NCI-H2171 treated with DMSO at 0.1 percent for 48 hours (cell line): ENCODE results near the gene RASSF3.
"Not testable (repeated sequence)": the region's sequence is repeated elsewhere in the genome, so short reads cannot be mapped to it uniquely, and the experiment has no call there.

Source experiments
- DNase-seq: peaks from one replicate; lab custom pipeline; 2025; lab: John Stamatoyannopoulos, UW

RASSF3 gene

DNA sequence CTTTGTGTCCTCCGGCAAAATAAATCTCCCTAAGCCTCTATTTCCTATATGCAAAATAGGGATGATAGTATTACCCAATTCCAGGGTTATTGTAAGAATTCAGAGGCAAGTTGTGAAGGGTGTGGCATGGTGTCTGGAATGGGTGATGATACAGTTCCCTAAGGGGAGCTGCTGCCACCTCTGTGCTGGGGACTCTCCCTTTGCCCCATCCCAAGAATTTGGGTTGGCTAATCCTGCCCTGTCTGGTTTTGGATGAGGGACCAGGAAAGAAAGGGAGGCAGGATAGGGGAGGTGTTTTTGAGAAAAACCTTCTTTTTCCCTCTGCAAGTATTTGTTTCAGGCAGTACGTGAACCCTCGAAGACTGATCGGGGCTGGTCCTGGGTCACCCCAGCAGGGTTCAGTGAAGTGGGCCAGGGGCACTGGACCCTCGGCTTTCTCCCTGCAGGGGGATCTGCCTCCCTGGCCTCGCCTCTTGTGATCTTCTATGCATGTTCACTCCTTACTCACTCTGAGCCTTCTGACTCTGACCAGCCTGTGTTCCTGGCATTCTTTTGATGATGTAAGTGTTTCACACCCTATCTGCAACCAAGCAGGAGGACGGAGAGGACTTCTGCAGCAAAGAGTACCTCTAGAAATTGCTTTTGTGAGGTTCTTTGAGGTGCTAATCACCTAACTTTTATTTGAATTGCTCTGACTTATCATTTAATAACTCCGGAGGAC lies 60.8 kb downstream of the RASSF3 start:
- no peak for DNase-seq

DNA sequence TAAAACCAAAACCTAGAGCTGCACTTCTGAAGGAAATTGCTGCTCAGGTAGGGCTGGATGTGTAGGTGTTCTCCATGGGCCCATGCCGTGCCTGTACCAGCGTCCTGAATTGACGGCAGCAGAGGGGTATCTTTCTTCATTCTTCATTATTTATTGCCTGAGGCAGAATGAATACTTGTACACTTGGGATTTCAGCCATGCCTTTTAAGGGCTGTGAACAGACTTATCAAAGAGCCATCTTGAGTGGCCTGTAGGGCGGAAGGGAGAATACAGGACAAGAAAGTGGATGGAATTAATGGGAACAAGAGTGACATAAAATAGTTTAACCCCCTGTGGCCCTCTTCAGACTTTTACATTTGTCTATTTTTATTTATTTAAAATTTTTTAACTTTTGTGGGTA lies 61.4 kb downstream of the RASSF3 start:
- DNase-seq, result no peak

DNA sequence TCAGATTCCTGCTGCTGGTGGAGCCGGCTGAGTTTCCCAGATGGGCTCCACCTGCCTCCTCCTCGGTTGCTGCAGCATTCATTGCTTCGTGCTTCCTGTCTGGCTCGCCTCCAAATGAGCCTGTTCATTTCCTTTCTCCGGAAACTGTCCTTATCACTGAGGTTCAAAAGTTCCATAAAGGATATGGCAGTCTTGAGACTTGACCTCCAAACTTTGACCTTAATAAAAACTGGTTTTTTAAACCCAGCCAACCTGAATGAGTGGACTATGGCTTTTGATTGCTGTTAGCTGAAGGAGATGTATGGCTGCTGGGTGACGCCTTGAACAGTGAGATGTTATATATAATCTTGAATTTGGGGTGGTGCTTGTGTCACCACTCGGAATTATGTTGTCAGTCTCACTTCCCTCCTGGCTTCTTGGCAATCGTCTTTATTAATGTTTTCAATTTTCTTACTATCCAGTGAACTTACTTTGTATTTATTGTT lies 62.7 kb downstream of the RASSF3 start:
- DNase-seq, result peak; percentile 83

DNA sequence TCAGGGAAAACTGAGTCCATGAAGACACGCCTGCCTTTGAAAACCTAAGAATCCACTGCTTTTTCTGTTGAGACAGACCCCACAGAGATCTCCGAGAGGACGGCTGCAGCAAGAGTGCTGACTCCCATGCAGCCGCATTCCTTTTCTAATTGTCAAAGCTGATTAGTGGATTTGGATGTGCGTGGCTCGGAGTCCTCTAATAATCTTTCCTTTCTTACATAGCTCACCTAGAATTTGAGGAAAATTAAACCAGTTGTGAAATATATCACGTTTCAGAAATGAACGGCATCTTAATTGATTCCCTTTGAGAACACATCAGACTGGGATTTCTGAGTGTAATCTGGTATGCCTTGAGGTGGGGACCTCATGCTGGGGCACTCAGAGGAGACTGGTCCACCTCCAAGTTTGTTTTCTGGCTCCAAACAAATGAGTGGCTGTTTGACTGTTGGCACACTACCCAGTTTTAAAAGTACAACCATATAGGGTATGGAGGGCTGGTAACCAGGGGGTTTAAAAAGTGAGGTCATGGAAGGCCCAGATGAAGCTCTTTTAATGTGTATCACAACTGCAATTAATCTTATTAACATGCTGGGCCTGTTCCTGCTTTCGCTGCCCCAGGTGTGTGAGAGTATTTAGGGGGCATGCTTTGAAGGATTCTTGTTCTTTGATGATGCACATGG lies 63.3 kb downstream of the RASSF3 start:
- DNase-seq, result peak; percentile 65

DNA sequence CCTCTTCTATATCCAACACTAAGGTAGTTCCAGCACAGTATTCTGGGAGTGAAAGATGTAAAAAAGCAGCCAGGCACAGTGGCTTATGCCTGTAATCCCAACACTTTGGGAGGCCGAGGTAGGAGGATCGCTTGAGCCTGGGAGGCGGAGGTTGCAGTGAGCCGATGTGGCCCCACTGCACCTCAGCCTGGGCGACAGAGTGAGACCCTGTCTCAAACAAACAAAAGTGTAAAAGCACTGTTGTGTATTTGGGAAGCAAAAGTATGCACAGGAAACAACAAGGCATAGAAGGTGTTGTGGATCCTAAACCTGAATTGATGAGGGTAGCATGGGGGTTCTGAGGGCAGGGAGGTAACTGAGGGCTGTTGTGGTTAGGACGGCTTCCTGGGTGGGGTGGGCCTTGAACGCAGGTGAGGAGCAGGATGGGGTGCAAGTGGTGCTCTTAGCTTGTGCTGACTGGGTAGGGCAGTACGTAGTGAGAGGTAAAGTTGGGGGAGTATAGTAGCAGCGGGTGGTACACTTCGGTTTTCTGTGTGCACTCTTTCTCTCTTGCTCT lies 64.2 kb downstream of the RASSF3 start:
- no peak for DNase-seq

DNA sequence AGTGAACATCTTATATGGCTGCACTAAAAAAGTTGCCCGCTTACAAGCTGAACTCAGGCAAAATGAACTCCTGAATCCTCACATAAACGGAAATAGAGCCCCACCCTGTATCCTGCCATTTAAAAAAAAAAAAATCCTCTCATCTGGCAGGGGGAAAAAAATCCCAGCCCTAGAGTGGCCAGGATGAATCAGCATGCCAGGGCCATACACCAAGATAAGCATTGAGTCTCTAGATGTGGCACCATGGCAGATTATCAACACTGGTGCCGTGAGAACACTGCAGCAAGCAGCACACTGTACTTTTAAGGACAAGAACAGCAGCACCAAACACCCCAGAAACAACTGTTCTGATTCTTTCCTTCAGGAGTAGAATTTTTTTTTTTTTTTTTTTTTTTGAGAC lies 65.5 kb downstream of the RASSF3 start:
- DNase-seq, result peak; percentile 58

DNA sequence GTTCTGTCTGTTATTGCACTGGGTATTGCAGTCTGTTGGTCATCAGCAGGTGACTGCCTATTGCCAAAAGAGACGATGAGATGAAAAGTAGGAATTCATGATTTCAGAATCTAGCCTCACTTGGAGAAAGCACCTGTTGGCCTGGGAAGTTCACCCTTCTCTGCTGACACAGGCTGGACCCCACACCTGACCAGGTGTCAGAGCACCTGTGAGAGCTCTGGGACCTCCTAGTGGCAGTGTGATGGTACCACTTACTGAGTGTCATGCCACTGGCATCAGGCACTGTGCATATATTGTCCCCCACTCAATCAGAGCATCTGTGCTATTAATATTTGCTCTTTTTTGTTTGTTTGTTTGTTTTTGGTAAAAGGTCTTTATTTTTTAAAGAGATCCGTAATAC lies 68.0 kb downstream of the RASSF3 start:
- no peak for DNase-seq

DNA sequence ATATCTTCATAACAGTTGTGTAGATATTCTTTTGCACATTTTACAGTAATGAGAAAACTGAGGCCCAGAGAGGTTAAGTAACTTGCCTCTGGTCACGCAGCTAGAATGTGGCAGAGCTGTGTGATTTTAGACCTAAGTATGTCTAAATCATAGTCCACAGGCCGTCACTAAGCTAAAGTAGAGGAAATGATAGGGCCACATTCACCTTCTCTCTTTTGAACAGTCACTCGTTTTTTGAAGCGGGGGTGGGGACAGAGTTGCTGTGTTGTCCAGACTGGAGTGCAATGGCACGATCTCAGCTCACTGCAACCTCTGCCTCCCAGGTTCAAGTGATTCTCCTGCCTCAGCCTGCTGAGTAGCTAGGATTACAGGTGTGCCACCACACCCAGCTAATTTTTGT lies 68.5 kb downstream of the RASSF3 start:
- DNase-seq, result no peak

DNA sequence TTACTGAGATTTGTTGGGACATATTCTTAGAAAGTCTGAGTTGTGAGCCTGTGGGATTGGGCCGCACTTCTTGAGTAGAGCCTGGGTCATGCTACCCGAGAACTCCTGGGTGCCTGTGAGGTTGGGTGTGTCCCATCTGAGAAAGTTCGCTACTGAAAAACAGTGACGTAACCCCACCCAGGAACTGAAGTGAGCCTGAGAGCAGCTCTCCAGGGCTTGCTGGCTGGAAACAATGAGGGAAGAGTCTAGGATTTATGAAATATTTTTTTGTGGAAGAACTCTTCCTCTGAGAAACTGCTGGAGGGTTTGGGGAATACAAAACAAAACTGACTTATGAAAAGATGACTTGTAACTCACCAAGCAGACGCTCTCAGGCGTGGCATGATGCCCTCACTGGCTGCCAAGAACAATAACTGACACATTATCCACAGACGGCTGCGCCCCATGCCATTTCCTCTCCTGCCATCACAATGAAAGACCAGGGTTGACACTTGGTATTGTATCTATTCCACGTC lies 69.2 kb downstream of the RASSF3 start:
- peak; percentile 84 for DNase-seq

DNA sequence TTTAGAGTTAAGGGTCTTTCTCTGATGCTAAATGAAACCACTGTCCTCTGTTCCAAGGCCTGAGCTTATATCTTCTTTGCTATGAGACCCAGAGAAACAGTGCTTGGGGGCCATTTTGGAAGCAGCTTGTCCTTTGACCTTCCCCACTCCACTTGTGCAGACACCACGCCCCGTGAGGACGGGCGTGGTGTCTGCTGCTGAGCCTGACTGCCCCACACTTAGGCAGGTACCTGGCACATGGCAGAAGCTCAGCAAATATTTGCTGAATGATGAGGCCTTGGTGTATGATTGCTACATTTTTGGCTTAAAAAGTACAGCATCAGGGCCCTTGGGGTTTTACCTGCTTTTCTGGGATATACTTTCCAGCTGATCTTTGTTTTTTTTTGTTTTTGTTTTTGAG lies 69.9 kb downstream of the RASSF3 start:
- no peak for DNase-seq

DNA sequence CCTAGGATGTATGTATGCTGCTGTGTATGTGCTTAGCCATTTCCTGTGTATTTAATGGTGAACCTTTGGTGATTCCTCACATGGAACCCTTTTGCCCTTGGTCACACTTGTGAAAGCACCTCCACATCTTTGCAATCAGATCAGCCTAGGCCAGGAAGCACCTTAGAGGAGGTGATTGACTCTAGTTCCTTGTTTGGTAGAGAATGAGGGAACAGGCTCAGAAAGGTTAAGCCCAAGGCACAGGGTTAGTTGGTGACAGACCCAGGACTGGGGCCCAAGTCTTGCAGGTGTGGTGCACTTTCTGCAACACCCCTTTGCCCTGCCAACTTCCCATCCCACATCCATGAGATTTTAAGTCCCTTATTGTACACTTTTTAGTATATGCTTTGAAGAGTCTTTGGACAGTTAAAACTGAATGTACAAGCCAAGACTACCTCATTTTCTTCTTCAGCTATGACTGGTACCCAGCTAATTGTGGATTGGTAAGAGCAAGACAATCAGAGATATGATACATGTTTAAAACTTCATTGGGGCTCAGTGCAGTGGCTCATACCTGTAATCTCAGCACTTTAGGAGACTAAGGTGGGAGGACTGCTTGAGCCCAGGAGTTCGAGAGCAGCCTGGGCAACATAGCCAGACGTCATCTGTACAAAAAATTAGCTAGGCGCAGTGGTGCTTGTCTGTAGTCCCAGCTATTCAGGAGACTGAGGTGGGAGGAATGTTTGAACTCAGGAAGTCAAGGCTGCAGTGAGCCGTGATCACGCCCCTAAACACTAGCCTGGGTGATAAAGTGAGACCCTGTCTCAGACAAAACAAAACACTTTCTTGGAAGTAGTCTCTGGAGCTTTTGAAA lies 71.1 kb downstream of the RASSF3 start:
- no peak for DNase-seq

DNA sequence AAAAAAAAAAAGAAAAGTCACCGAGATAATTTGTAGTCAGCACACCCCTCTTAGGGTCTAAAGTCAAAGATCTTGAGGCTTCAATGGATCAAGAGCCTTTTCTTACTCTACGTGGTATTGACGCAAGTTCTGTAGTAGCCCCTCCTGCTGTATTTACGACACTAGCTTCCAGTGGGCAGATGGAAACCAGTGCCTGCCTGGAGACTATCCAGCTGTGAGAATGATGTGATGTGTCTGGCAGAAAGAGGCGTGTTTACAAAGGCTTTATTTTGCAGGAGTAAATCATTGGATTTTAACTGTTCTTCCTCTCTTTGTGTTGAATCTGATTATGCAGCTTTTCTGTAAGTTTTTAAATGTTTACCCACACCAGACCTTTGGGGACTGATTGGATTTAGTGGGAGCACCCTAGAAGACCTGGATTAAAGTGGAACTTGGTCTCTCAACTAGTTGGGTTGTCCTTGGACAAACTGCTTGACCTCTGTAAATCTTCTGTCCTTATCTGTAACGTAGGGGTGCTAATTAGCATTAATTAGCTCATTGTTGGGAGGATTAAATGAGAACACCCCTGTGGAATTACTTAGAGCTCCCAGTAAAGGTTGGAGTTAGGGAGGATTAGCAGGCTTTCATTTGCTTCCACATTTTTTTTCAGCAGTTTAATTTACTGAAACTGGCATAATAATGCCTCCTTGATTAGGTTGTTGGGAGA lies 72.4 kb downstream of the RASSF3 start:
- DNase-seq, result peak; percentile 79

DNA sequence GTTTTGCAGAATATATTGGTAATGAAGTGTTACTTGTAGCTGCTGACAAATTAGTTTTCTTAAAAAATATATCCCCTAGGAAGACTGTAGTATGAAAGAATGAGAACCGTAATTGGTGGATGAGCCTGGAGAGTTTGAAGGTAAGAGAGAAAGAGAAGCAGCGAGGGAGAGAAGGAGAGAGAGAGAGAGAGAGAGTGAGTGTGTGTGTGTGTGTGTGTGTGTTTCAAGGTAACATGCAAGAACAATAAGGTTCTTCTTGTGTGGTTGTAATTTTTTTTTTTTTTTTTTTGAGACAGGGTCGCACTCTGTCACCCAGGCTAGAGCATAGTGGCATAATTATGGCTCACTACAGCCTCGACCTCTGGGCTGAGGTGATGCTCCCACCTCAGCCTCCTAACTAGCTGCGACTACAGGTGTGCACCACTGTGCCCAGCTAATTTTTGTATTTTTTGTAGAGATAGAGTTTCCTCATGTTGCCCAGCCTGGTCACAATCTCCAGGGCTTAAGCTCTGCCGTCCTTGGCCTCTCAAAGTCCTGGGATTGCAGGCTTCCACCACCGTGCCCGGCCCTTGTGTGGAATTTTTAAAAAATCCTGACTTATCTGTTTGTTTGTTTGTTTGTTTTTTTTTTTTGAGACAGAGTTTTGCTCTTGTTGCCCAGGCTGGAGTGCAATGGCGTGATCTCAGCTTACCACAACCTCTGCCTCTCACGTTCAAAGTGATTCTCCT lies 73.7 kb downstream of the RASSF3 start:
- DNase-seq, result no peak

DNA sequence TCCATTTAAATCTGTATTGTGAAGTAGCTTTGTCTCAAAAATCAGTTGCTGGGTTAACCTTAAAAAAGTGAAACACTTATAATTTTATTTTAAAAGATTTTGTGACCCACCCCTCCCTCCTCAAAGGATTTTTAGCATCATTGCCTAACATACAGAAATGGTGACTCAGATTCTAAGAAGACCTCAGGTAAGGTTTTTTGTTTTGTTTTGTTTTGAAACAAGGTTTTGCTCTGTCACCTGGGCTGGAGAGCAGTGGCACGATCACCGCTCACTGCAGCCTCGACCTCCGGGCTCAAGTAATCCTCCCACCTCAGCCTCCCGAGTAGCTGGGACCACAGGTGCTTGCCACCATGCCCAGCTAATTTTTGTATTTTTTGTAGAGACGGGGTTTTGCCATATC lies 74.8 kb downstream of the RASSF3 start:
- DNase-seq, result no peak

DNA sequence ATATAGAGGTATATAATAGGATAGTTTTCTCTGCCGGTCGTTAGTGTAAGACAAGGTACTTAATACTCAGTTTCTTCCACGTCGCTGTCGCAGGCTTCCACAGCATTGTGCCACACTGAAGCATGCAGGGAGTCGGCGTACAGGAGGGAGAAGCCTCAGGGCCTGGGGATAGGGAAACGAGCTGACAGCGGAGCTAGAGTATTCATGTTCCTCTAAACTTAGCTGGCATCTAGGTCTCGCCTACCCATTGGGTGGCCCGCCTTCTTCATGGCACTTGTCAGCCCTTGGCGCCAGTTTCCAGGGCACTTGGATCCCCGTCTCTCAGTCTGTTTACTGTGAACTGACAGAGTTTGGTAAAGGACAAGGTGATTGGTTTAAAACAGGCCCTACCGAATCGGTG lies 75.3 kb downstream of the RASSF3 start:
- DNase-seq, result no peak

DNA sequence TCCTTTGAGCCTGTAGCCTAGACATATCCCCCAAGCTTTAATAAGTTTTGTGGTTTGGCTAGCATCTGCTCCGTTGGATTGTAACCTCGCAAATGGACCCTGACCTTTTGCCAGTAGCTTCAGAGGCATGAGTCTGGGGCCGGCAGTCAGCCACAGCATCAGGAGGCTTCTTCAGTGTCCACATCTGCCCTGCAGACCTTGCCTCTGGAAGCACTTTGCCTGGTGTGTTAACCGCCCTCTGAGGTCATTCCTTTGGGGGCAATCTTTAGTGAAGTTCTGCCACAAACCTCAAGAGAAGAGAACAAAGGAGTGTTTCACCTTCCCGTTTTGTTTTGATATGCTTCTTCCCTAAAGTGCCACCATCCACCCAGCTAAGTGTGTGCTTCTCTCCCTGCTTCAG lies 77.5 kb downstream of the RASSF3 start:
- no peak for DNase-seq

DNA sequence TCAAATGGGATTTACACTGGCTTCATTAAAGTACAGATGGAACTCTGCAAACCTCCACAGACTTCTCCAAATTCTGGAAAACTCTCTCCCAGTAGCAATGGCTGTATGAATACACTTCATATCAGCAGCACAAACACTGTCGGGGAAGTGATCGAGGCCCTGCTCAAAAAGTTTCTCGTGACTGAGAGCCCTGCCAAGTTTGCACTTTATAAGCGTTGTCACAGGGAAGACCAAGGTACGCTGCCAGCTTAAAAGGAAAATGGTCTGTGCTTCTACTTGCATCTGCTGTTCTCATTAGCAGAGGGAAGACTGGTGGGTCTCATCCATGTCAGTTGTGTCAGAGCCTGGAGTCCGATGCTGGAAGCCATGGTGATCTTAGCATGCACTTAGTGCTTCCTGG lies 77.9 kb downstream of the RASSF3 start:
- no peak for DNase-seq

DNA sequence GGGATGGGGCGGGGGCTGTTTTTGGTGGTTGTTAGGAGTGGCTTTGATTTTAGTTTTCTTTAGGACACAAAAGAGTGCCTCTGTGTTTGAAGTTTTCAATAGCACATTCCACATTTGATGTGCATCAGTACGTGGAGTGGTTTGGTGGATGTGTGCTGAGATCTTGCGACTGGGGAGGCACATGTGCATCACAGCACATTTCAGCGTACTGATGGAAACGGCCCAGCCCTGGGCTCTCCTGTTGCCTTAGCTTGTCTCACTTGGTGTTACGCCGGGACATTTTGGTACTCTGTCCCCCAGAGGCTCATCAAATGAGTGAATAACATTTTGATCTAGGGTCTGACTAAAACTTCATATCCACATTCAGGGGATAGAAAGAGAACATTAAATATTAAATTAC lies 78.4 kb downstream of the RASSF3 start:
- no peak for DNase-seq

DNA sequence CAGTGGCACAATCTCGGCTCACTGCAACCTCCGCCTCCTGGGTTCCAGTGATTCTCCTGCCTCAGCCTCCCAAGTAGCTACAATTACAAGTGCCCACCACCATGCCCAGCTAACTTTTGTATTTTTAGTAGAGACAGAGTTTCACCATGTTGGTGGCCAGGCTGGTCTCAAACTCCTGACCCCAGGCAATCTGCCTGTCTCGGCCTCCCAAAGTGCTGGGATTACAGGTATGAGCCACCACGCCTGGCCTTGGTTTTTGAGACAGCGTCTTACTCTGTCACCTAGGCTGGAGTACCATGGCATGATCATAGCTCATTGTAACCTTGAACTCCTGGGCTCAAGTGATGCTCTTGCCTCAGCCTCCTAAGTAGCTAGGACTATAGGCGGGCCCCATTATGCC lies 79.9 kb downstream of the RASSF3 start:
- DNase-seq, result not testable (repeated sequence)

DNA sequence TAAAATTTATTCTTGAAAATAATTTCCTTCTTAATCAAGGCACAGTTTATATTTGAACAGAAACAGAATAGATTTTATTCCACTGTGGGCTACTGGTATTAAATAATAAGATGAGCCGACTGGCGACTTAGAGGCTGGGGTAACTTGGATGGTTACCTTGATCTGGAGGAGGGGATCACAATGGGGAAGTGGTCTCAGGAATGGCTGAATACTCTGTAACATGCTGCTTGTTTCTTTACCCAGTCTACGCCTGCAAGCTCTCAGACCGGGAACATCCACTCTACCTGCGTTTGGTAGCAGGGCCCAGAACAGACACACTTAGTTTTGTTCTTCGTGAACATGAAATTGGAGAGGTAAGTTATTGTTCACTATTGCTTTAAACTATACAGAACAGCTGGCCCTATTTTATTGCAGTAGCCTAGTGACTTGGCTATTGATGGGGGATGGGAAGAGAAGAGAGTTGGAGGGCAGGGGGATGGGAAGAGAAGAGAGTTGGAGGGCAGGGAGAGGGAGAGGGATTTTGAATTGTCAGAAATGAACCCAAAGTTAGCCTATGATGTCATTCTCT lies 81.0 kb downstream of the RASSF3 start:
- peak; percentile 97 for DNase-seq
